HG03558 (cell line): ENCODE data around the gene GPC6.

Source experiments
- ATAC-seq: cut with Tn5 transposase; IDR thresholded peaks from one replicate; pipeline ENCODE4 v1.9.1; 2021; ENCODE audit warnings: moderate number of reproducible peaks; ENCODE audit not compliant: unreplicated experiment; ENCODE audit errors: extremely low read depth

GPC6 gene

GRCh38 chr13:93981426-93981977 is 754.9 kb downstream of the GPC6 start:
- no peak for ATAC-seq

- ATAC-seq = no peak
These were observed 755.7 kb downstream of the GPC6 start for GRCh38 chr13:93982179-93982918.

- ATAC-seq = no peak
These were observed 757.4 kb downstream of the GPC6 start for GRCh38 chr13:93984052-93984451.

- no peak for ATAC-seq
These were observed 758.3 kb downstream of the GPC6 start for GRCh38 chr13:93984876-93985275.

GRCh38 chr13:93987458-93987857 is 760.9 kb downstream of the GPC6 start:
- ATAC-seq = no peak

- no peak for ATAC-seq
These were observed 765.0 kb downstream of the GPC6 start for GRCh38 chr13:93991569-93991968.

- ATAC-seq = no peak
These were observed 769.9 kb downstream of the GPC6 start for GRCh38 chr13:93996481-93996880.

GRCh38 chr13:94006296-94006695 is 779.7 kb downstream of the GPC6 start:
- ATAC-seq = no peak

GRCh38 chr13:94007072-94007471 is 780.5 kb downstream of the GPC6 start:
- ATAC-seq = no peak

- ATAC-seq = no peak
These were observed 783.1 kb downstream of the GPC6 start for GRCh38 chr13:94009701-94010100.

GRCh38 chr13:94014461-94014860 is 787.9 kb downstream of the GPC6 start:
- ATAC-seq = no peak

- ATAC-seq = no peak
These were observed 793.8 kb downstream of the GPC6 start for GRCh38 chr13:94020426-94020825.

- no peak for ATAC-seq
These were observed 794.2 kb downstream of the GPC6 start for GRCh38 chr13:94020833-94021232.

- ATAC-seq = no peak
These were observed 801.6 kb downstream of the GPC6 start for GRCh38 chr13:94028234-94028633.

GRCh38 chr13:94028650-94029049 is 802.0 kb downstream of the GPC6 start:
- ATAC-seq = no peak

GRCh38 chr13:94030415-94031119 is 804.0 kb downstream of the GPC6 start:
- ATAC-seq = no peak

GRCh38 chr13:94031609-94032008 is 805.0 kb downstream of the GPC6 start:
- no peak for ATAC-seq

- ATAC-seq = no peak
These were observed 806.5 kb downstream of the GPC6 start for GRCh38 chr13:94033098-94033497.

- ATAC-seq = no peak
These were observed 807.4 kb downstream of the GPC6 start for GRCh38 chr13:94033830-94034642.

- ATAC-seq = no peak
These were observed 823.4 kb downstream of the GPC6 start for GRCh38 chr13:94050039-94050438.

GRCh38 chr13:94050686-94051085 is 824.1 kb downstream of the GPC6 start:
- no peak for ATAC-seq
